Heart left ventricle (tissue), 13 donors: ENCODE results near the gene OTOP1.

ENCODE experiments used
- CTCF ChIP-seq, 12 donors: fragments of 200-600 bp; sonication (generic) in 4 of 12; IDR thresholded peaks; one replicate each; pipeline versions ENCODE4 v1.5.0 to v1.8.0; 2018 to 2022; ENCODE audit warnings: antibody characterized with exemption in 12 of 12, mild to moderate bottlenecking in 5 of 12
- POLR2A ChIP-seq, 2 donors: fragments of 450-650 bp; IDR thresholded peaks; one replicate each; pipeline ENCODE4 v1.6.1; 2017; ENCODE audit warnings: antibody characterized with exemption in 2 of 2, mild to moderate bottlenecking in 2 of 2, moderate library complexity in 2 of 2
- donor health status: ischemic (EF 13 %, LVEDD 7.1; RV severe dilation, severe dysfunction).
- donor health status: DM: no; HTN: yes; CAD: no.
- donor health status: DM: no; HTN: no; CAD: no.
- donor health status: ischemic (EF 25% LVEDD 6.9; RV normal size, moderate dysfunction).
- donor health status: ischemic (EF 25% LVEDD 5.7; RV mildly dilated, moderate dysfunction).
- donor health status: ischemic (EF 35%, LVEDD 5.7; RV mildly dilated, moderate dysfunction).
- donor health status: nonischemic (EF 11% LVEDD 7.7; RV severe dilation, severe dysfunction).
- donor health status: DM: yes; HTN: yes; CAD: no.
- donor health status: PGD.
- donor health status: ischemic (EF 29% LVEDD 5.4; RV normal size, mild dysfunction).
- donor health status: nonischemic (EF 23%, LVEDD 6.1; RV moderate dilation, normal function).

- TF ChIP-seq CTCF (IDR thresholded peaks at IDR 0.05) (no peak), POLR2A (IDR thresholded peaks at IDR 0.05) (no peak)
Observed at GRCh38 chr4:4226606-4227438, at the start of gene OTOP1.
